ENCODE measurements around the gene TLX2. TPM values are rescaled to one million over a fixed set of nuclear protein-coding genes. Genes with fewer than 3 reads are reported as not detected.
"Not testable (repeated sequence)": the region's sequence is repeated elsewhere in the genome, so short reads cannot be mapped to it uniquely, and the experiment has no call there.

Gene TLX2
- 1 to 10 TPM in 2 of 4 donors, not detected in 2; 1.5 to 5.4 TPM for polyA plus RNA-seq
- long read RNA-seq, donor 1 = 0 reads
- long read RNA-seq, donor 2, partial matches to known transcripts = 78 of 90 reads
- long read RNA-seq, donor 2, other reads (novel, unspliced or antisense) = 12 of 90 reads
- long read RNA-seq, donor 3 = 0 reads
- long read RNA-seq, donor 4 = 0 reads
- long read RNA-seq, donor 5 = 0 reads
- long read RNA-seq, donor 6, partial matches to known transcripts = 0 of 1 reads
- long read RNA-seq, donor 6, other reads (novel, unspliced or antisense) = 0 of 1 reads
- long read RNA-seq, donor 7 = 0 reads
- long read RNA-seq, donor 8 = 0 reads
- long read RNA-seq, donor 9 = 0 reads
- long read RNA-seq, donor 10, partial matches to known transcripts = 0 of 4 reads
- long read RNA-seq, donor 10, other reads (novel, unspliced or antisense) = 0 of 4 reads

- Histone ChIP-seq H3K27ac (ENCODE audit: low read depth in 1 of 3, low read length in 2 of 3) (peak within 1 kb of the TSS in 1 of 3 donors; percentile 11), H3K4me1 (ENCODE audit: control insufficient read depth in 3 of 3, insufficient read depth in 2 of 3, low read depth in 1 of 3, low read length in 2 of 3) (peaks cover 0 to 13% (median 9%) of the 10 kb centered on the region in 3 donors), H3K9me3 (ENCODE audit: control insufficient read depth in 2 of 2, insufficient read depth in 1 of 2, low read depth in 1 of 2, low read length in 1 of 2) (peaks cover 0 to 8% of the 10 kb centered on the region in 2 donors), H3K27me3 (ENCODE audit: control insufficient read depth in 3 of 3, insufficient read depth in 3 of 3, low read length in 3 of 3) (peaks cover 9 to 96% (median 49%) of the 10 kb centered on the region in 3 donors), H3K36me3 (ENCODE audit: control insufficient read depth in 3 of 3, insufficient read depth in 2 of 3, low read depth in 1 of 3, low read length in 3 of 3) (peaks cover 0 to 7% (median 3%) of the 10 kb centered on the region in 3 donors), H3K4me3 (ENCODE audit: low read depth in 1 of 3, low read length in 3 of 3) (peak within 1 kb of the TSS in 1 of 3 donors; percentile 10)
- FAIRE-seq (no peak), DNase-seq (peak in 1 of 2 donors; percentile 40)
- WGBS, 3 donors = 2 to 3% (median 3%) methylated on average over 74 to 82 of the region's 82 CpGs
Observed at GRCh38 chr2:74514368-74515270, at the start of gene TLX2. Gene TLX2 (plus strand): TSS chr2:74514450. CDS start chr2:74514807, 357 bp downstream.

GRCh38 chr2:74470742-74471141, 43.5 kb upstream of the TLX2 start:
- Histone ChIP-seq H3K4me1 (ENCODE audit: control insufficient read depth in 3 of 3, insufficient read depth in 2 of 3, low read depth in 1 of 3, low read length in 2 of 3) (peaks cover 0 to 11% (median 1%) of the 10 kb centered on the region in 3 donors), H3K36me3 (ENCODE audit: control insufficient read depth in 3 of 3, insufficient read depth in 2 of 3, low read depth in 1 of 3, low read length in 3 of 3) (peaks cover 0 to 22% (median 2%) of the 10 kb centered on the region in 3 donors)
- not testable (repeated sequence) for H3K27ac ChIP-seq (ENCODE audit: low read depth in 1 of 3, low read length in 2 of 3); H3K9me3 ChIP-seq (ENCODE audit: control insufficient read depth in 2 of 2, insufficient read depth in 1 of 2, low read depth in 1 of 2, low read length in 1 of 2); DNase-seq; H3K4me3 ChIP-seq (ENCODE audit: low read depth in 1 of 3, low read length in 3 of 3); H3K27me3 ChIP-seq (ENCODE audit: control insufficient read depth in 3 of 3, insufficient read depth in 3 of 3, low read length in 3 of 3); FAIRE-seq
- WGBS, 3 donors = 89 to 92% (median 92%) methylated on average over 12 of the region's 12 CpGs

- no peak for DNase-seq
- Histone ChIP-seq H3K4me1 (ENCODE audit: control insufficient read depth in 3 of 3, insufficient read depth in 2 of 3, low read depth in 1 of 3, low read length in 2 of 3) (peaks cover 0 to 12% (median 1%) of the 10 kb centered on the region in 3 donors), H3K4me3 (ENCODE audit: low read depth in 1 of 3, low read length in 3 of 3) (peak overlapping the region; percentile 52 to 73 (median 56)), H3K27ac (ENCODE audit: low read depth in 1 of 3, low read length in 2 of 3) (peak overlapping the region; percentile 76 to 96 (median 91)), H3K36me3 (ENCODE audit: control insufficient read depth in 3 of 3, insufficient read depth in 2 of 3, low read depth in 1 of 3, low read length in 3 of 3) (peaks cover 0 to 27% (median 2%) of the 10 kb centered on the region in 3 donors), H3K27me3 (ENCODE audit: control insufficient read depth in 3 of 3, insufficient read depth in 3 of 3, low read length in 3 of 3) (no peaks in the 10 kb centered on the region), H3K9me3 (ENCODE audit: control insufficient read depth in 2 of 2, insufficient read depth in 1 of 2, low read depth in 1 of 2, low read length in 1 of 2) (no peaks in the 10 kb centered on the region)
- no peak for FAIRE-seq
- 21 to 55% (median 37%) methylated on average over 16 of the region's 16 CpGs for WGBS, 3 donors
Observed at GRCh38 chr2:74471332-74472065, 42.8 kb upstream of the TLX2 start.

- Histone ChIP-seq H3K27ac (ENCODE audit: low read depth in 1 of 3, low read length in 2 of 3) (peak within 1 kb of the TSS; percentile 76 to 96 (median 91)), H3K27me3 (ENCODE audit: control insufficient read depth in 3 of 3, insufficient read depth in 3 of 3, low read length in 3 of 3) (no peaks in the 10 kb centered on the region), H3K4me3 (ENCODE audit: low read depth in 1 of 3, low read length in 3 of 3) (peak within 1 kb of the TSS; percentile 52 to 73 (median 56)), H3K36me3 (ENCODE audit: control insufficient read depth in 3 of 3, insufficient read depth in 2 of 3, low read depth in 1 of 3, low read length in 3 of 3) (peaks cover 1 to 30% (median 2%) of the 10 kb centered on the region in 3 donors), H3K4me1 (ENCODE audit: control insufficient read depth in 3 of 3, insufficient read depth in 2 of 3, low read depth in 1 of 3, low read length in 2 of 3) (peaks cover 0 to 17% (median 1%) of the 10 kb centered on the region in 3 donors), H3K9me3 (ENCODE audit: control insufficient read depth in 2 of 2, insufficient read depth in 1 of 2, low read depth in 1 of 2, low read length in 1 of 2) (no peaks in the 10 kb centered on the region)
- 0 to 1% (median 0%) methylated on average over 65 to 66 of the region's 66 CpGs for WGBS, 3 donors
- DNase-seq (peak; percentile 93 to 97), FAIRE-seq (no peak)
Observed at GRCh38 chr2:74472086-74472944, 41.9 kb upstream of the TLX2 start, which contains the start of gene MRPL53. Gene MRPL53 (minus strand): TSS chr2:74472680. CDS start chr2:74472660, 20 bp downstream.

GRCh38 chr2:74472945-74473258, 41.3 kb upstream of the TLX2 start:
- Histone ChIP-seq H3K4me1 (ENCODE audit: control insufficient read depth in 3 of 3, insufficient read depth in 2 of 3, low read depth in 1 of 3, low read length in 2 of 3) (peaks cover 0 to 20% (median 1%) of the 10 kb centered on the region in 3 donors), H3K4me3 (ENCODE audit: low read depth in 1 of 3, low read length in 3 of 3) (peak overlapping the region; percentile 20 to 56 (median 52)), H3K9me3 (ENCODE audit: control insufficient read depth in 2 of 2, insufficient read depth in 1 of 2, low read depth in 1 of 2, low read length in 1 of 2) (no peaks in the 10 kb centered on the region), H3K27ac (ENCODE audit: low read depth in 1 of 3, low read length in 2 of 3) (peak overlapping the region; percentile 76 to 96 (median 91)), H3K36me3 (ENCODE audit: control insufficient read depth in 3 of 3, insufficient read depth in 2 of 3, low read depth in 1 of 3, low read length in 3 of 3) (peaks cover 2 to 35% (median 2%) of the 10 kb centered on the region in 3 donors), H3K27me3 (ENCODE audit: control insufficient read depth in 3 of 3, insufficient read depth in 3 of 3, low read length in 3 of 3) (no peaks in the 10 kb centered on the region)
- no peak for FAIRE-seq
- no peak for DNase-seq
- 5 to 9% (median 7%) methylated on average over 7 of the region's 7 CpGs for WGBS, 3 donors

GRCh38 chr2:74474481-74474880, 39.8 kb upstream of the TLX2 start:
- FAIRE-seq = no peak
- DNase-seq = no peak
- H3K4me1 ChIP-seq (ENCODE audit: control insufficient read depth in 3 of 3, insufficient read depth in 2 of 3, low read depth in 1 of 3, low read length in 2 of 3) = peaks cover 0 to 20% (median 1%) of the 10 kb centered on the region in 3 donors
- no peak overlapping the region for H3K27ac ChIP-seq (ENCODE audit: low read depth in 1 of 3, low read length in 2 of 3)
- H3K4me3 ChIP-seq (ENCODE audit: low read depth in 1 of 3, low read length in 3 of 3) = no peak overlapping the region
- no peaks in the 10 kb centered on the region for H3K9me3 ChIP-seq (ENCODE audit: control insufficient read depth in 2 of 2, insufficient read depth in 1 of 2, low read depth in 1 of 2, low read length in 1 of 2)
- H3K27me3 ChIP-seq (ENCODE audit: control insufficient read depth in 3 of 3, insufficient read depth in 3 of 3, low read length in 3 of 3) = no peaks in the 10 kb centered on the region
- peaks cover 2 to 43% (median 4%) of the 10 kb centered on the region in 3 donors for H3K36me3 ChIP-seq (ENCODE audit: control insufficient read depth in 3 of 3, insufficient read depth in 2 of 3, low read depth in 1 of 3, low read length in 3 of 3)
- WGBS, 3 donors = 87 to 93% (median 92%) methylated on average over 6 of the region's 6 CpGs

- WGBS, 3 donors = 88 to 92% (median 90%) methylated on average over 5 of the region's 5 CpGs
- Histone ChIP-seq H3K4me1 (ENCODE audit: control insufficient read depth in 3 of 3, insufficient read depth in 2 of 3, low read depth in 1 of 3, low read length in 2 of 3) (peaks cover 0 to 20% (median 1%) of the 10 kb centered on the region in 3 donors), H3K4me3 (ENCODE audit: low read depth in 1 of 3, low read length in 3 of 3) (no peak overlapping the region), H3K36me3 (ENCODE audit: control insufficient read depth in 3 of 3, insufficient read depth in 2 of 3, low read depth in 1 of 3, low read length in 3 of 3) (peaks cover 2 to 45% (median 4%) of the 10 kb centered on the region in 3 donors), H3K9me3 (ENCODE audit: control insufficient read depth in 2 of 2, insufficient read depth in 1 of 2, low read depth in 1 of 2, low read length in 1 of 2) (no peaks in the 10 kb centered on the region), H3K27ac (ENCODE audit: low read depth in 1 of 3, low read length in 2 of 3) (no peak overlapping the region), H3K27me3 (ENCODE audit: control insufficient read depth in 3 of 3, insufficient read depth in 3 of 3, low read length in 3 of 3) (no peaks in the 10 kb centered on the region)
- FAIRE-seq (no peak), DNase-seq (no peak)
Observed at GRCh38 chr2:74474899-74475298, 39.4 kb upstream of the TLX2 start.
